ENCODE results near the gene SEPHS2. TPM values are rescaled to one million over a fixed set of nuclear protein-coding genes. Genes with fewer than 3 reads are reported as not detected.

Gene SEPHS2
- total and polyA plus RNA-seq, 2 donors (not counting 3 experiments of a cell fraction or from before 2014, with no cell fraction given), result 22.9 to 32.8 TPM

DNA sequence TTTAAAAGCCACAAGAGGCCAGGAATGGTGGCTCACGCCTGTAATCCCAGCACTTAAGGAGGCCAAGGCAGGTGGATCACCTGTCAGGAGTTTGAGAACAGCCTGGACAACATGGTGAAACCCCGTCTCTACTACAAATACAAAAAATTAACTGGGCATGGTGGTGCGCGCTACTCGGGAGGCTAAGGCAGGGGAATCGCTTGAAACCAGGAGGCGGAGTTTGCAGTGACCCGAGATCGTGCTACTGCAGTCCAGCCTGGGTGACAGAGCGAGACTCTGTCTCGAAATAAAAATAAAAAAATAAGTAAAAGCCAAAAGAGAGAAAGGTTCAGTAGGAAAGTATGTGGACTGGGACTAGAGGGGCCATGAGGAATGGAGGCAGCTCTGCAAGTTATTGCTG, 13.8 kb upstream of the SEPHS2 start:
- Histone ChIP-seq H2AFZ (ENCODE audit: low read depth, low read length) (no peak overlapping the region), H3K27ac (ENCODE audit: insufficient read depth, low read depth, low read length) (no peak overlapping the region), H3K9me3 (replicated peaks; ENCODE audit: control insufficient read depth, insufficient read depth, low read length) (no peaks in the 10 kb centered on the region), H3K27me3 (ENCODE audit: control insufficient read depth in 2 of 2, insufficient read depth in 2 of 2, low read length in 2 of 2) (peaks cover 0 to 5% of the 10 kb centered on the region in 2 experiments), H3K4me3 (replicated peaks in 1 of 3; ENCODE audit: insufficient read depth in 1 of 3, low read depth in 1 of 3, low read length in 3 of 3) (no peak overlapping the region), H3K9ac (replicated peaks; ENCODE audit: extremely low read depth, insufficient read depth, low read length) (no peak overlapping the region), H3K36me3 (ENCODE audit: control insufficient read depth in 2 of 2, extremely low read depth in 1 of 2, insufficient read depth in 2 of 2, low read length in 2 of 2) (no peaks in the 10 kb centered on the region), H3K4me2 (ENCODE audit: insufficient read depth, low read length) (no peak overlapping the region), H3K79me2 (ENCODE audit: control insufficient read depth, insufficient read depth, low read length) (no peaks in the 10 kb centered on the region), H4K20me1 (replicated peaks; ENCODE audit: control insufficient read depth, extremely low read depth, insufficient read depth, low read length) (no peaks in the 10 kb centered on the region), H3K4me1 (ENCODE audit: control insufficient read depth, extremely low read depth, insufficient read depth, low read length) (no peaks in the 10 kb centered on the region), H3K9me1 (replicated peaks; ENCODE audit: control insufficient read depth, extremely low read depth, insufficient read depth, low read length) (no peaks in the 10 kb centered on the region)
- FAIRE-seq, result no peak
- no peak for DNase-seq (ENCODE audit: low read depth, low spot score)
- intact Hi-C loops (cut with micrococcal nuclease), result loop anchor here (5.0 kb wide), 1 partner anchor 58 kb away; no protein-coding TSS in a partner anchor
- ChIA-PET CTCF (interaction anchor here (0.6 to 1.4 kb wide), 2 partner anchors 12 to 30 kb away, joined by 3 to 4 read pairs; partner anchors contain the start of gene DCTPP1), POLR2A (no interaction called here)
- no TSS peak for BruUV-seq (replicated peaks)
- dilution Hi-C loops (cut with MboI; ENCODE audit: extremely low pct_ligation_motif_present, low sequenced_read_pairs), result no loop called here
- TF ChIP-seq MAX (IDR thresholded peaks at IDR 0.05; ENCODE audit: insufficient read depth, insufficient read length) (no peak), FOS (IDR thresholded peaks at IDR 0.05; ENCODE audit: borderline replicate concordance, insufficient read depth, low read length) (no peak), POLR2A (IDR thresholded peaks at IDR 0.05; ENCODE audit: low read depth, low read length) (no peak), EZH2 (IDR thresholded peaks at IDR 0.05; ENCODE audit: borderline replicate concordance, low read depth, low read length, severe bottlenecking) (no peak), GATA2 (IDR thresholded peaks at IDR 0.05; ENCODE audit: insufficient read depth, insufficient read length, low read depth, low read length) (no peak), POLR2AphosphoS5 (IDR thresholded peaks at IDR 0.05; ENCODE audit: insufficient read depth, low read depth, low read length) (no peak), JUN (IDR thresholded peaks at IDR 0.05; ENCODE audit: borderline replicate concordance, insufficient read depth, insufficient read length, low read depth) (no peak), MYC (IDR thresholded peaks at IDR 0.05; ENCODE audit: low read depth, low read length) (no peak)
- TF ChIP-seq, protein P1, sequence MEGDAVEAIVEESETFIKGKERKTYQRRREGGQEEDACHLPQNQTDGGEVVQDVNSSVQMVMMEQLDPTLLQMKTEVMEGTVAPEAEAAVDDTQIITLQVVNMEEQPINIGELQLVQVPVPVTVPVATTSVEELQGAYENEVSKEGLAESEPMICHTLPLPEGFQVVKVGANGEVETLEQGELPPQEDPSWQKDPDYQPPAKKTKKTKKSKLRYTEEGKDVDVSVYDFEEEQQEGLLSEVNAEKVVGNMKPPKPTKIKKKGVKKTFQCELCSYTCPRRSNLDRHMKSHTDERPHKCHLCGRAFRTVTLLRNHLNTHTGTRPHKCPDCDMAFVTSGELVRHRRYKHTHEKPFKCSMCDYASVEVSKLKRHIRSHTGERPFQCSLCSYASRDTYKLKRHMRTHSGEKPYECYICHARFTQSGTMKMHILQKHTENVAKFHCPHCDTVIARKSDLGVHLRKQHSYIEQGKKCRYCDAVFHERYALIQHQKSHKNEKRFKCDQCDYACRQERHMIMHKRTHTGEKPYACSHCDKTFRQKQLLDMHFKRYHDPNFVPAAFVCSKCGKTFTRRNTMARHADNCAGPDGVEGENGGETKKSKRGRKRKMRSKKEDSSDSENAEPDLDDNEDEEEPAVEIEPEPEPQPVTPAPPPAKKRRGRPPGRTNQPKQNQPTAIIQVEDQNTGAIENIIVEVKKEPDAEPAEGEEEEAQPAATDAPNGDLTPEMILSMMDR (IDR thresholded peaks at IDR 0.05; ENCODE audit: extremely low read depth in 1 of 2, insufficient read depth in 1 of 2, low read depth in 1 of 2, low read length in 2 of 2), result no peak
